Small intestine (tissue), 7 donors: Measurements from ENCODE around the gene SDCCAG8. TPM values are rescaled to one million over a fixed set of nuclear protein-coding genes. Genes with fewer than 3 reads are reported as not detected.
A peak's percentile ranks its signal among the peaks of the same experiment; 100 is the strongest.

Source experiments
- DNase-seq, 2 donors: peaks; one replicate each; pipeline versions ENCODE4 v3.0.0 to v3.0.0-alpha.2; 2013
- FAIRE-seq: peaks from 2 replicates; lab custom pipeline; 2012; peaks lifted over from hg19 to GRCh38; lab: Jason Lieb, UNC
- H3K27ac ChIP-seq, 3 donors: one replicate each; pipeline ENCODE4 v1.5.1; 2013; ENCODE audit warnings: low read length in 2 of 3, mild to moderate bottlenecking in 2 of 3, control low read depth in 1 of 3, inconsistent platforms in 1 of 3, low read depth in 1 of 3, moderate library complexity in 1 of 3
- H3K27me3 ChIP-seq, 3 donors: one replicate each; pipeline ENCODE4 v1.6.1; 2013; ENCODE audit warnings: low read length in 3 of 3, inconsistent platforms in 1 of 3; ENCODE audit not compliant: control insufficient read depth in 3 of 3, insufficient read depth in 3 of 3
- H3K36me3 ChIP-seq, 3 donors: one replicate each; pipeline ENCODE4 v1.6.1; 2013; ENCODE audit warnings: low read length in 3 of 3, inconsistent platforms in 1 of 3, low read depth in 1 of 3, mild to moderate bottlenecking in 1 of 3, moderate library complexity in 1 of 3; ENCODE audit not compliant: control insufficient read depth in 3 of 3, insufficient read depth in 2 of 3
- H3K4me1 ChIP-seq, 3 donors: one replicate each; pipeline ENCODE4 v1.6.1; 2013; ENCODE audit warnings: low read length in 2 of 3, inconsistent platforms in 1 of 3, low read depth in 1 of 3, mild to moderate bottlenecking in 1 of 3, moderate library complexity in 1 of 3; ENCODE audit not compliant: control insufficient read depth in 3 of 3, insufficient read depth in 2 of 3
- H3K4me3 ChIP-seq, 3 donors: one replicate each; pipeline ENCODE4 v1.5.1; 2013; ENCODE audit warnings: low read length in 3 of 3, control low read depth in 1 of 3, inconsistent platforms in 1 of 3, low read depth in 1 of 3, mild to moderate bottlenecking in 1 of 3, moderate library complexity in 1 of 3
- H3K9me3 ChIP-seq, 2 donors: one replicate each; pipeline ENCODE4 v1.6.1; 2013; ENCODE audit warnings: low read depth in 1 of 2, low read length in 1 of 2; ENCODE audit not compliant: control insufficient read depth in 2 of 2, insufficient read depth in 1 of 2
- WGBS, 3 donors: extraction: QIAGEN DNeasy Blood & Tissue Kit; methylation state at CpG; one replicate each; pipeline ENCODE4 v1.1.7; 2013; 5-methylcytosine and 5-hydroxymethylcytosine counted together
- polyA plus RNA-seq, 4 donors: library from polyadenylated mRNA; stranded (reverse) in 3 of 4; unstranded in 1 of 4; fragments of 200-250 nt in 3 of 4; fragments of 120-200 nt in 1 of 4; gene quantifications; one replicate each; pipeline versions ENCODE4 v1.2.1 to v1.2.3, GENCODE V29; 2013
- donor health status: healthy with polysubstance abuse.
- donor health status: control.
- donor health status: control.
- donor health status: Bipolar disorder and iron deficiency.
- donor health status: healthy.

SDCCAG8 gene
- polyA plus RNA-seq, 4 donors, result 19.2 to 32.2 (median 23.6) TPM

GRCh38 chr1:243528459-243529121 lies 272.7 kb downstream of the SDCCAG8 start:
- no peaks in the 10 kb centered on the region for H3K9me3 ChIP-seq
- H3K4me1 ChIP-seq, result no peaks in the 10 kb centered on the region
- 89 to 96% (median 95%) methylated on average over 2 of the region's 2 CpGs for WGBS, 3 donors
- DNase-seq, result no peak
- no peak overlapping the region for H3K4me3 ChIP-seq
- H3K27ac ChIP-seq, result no peak overlapping the region
- FAIRE-seq, result no peak
- no peaks in the 10 kb centered on the region for H3K36me3 ChIP-seq
- no peaks in the 10 kb centered on the region for H3K27me3 ChIP-seq

DNA sequence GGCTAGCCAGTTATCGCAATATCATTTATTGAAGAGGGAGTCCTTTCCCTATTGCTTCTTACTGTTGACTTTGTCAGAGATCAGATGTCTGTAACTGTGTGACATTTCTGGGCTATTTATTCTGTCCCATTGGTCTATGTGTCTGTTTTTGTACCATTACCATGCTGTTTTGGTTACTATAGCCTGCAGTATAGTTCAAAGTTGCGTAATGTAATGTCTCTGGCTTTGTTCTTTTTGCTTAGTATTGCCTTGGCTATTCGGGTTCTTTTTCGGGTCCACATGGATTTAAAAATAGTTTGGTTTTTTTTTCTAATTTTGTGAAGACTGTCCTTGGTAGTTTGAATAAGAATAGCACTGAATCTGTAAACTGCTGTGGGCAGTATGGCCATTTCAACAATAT lies 273.7 kb downstream of the SDCCAG8 start:
- no peaks in the 10 kb centered on the region for H3K9me3 ChIP-seq
- no peak overlapping the region for H3K27ac ChIP-seq
- FAIRE-seq (no peak), DNase-seq (no peak)
- H3K36me3 ChIP-seq, result no peaks in the 10 kb centered on the region
- WGBS, 3 donors, result 81 to 91% (median 91%) methylated on average over 4 of the region's 4 CpGs
- H3K4me3 ChIP-seq, result no peak overlapping the region
- no peaks in the 10 kb centered on the region for H3K4me1 ChIP-seq
- H3K27me3 ChIP-seq, result no peaks in the 10 kb centered on the region

DNA sequence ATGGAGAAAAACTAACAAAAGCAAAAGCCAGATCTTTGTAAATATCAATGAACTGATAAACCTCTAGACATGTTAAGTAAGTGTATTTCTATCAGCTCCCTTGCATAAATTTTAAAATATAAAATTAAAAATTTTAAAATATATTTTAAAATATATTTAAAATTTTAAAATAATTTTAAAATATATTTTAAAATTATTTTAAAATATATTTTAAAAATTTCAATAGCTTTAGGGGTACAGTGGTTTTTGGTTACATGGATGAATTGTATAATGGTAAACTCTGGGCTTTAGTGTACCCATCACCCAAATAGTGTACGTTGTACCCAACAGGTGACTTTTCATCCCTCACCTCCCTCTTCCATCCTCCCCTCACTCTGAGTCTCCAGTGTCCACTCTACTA lies 279.2 kb downstream of the SDCCAG8 start:
- Histone ChIP-seq H3K4me1 (no peaks in the 10 kb centered on the region), H3K36me3 (no peaks in the 10 kb centered on the region), H3K27me3 (no peaks in the 10 kb centered on the region), H3K27ac (no peak overlapping the region), H3K9me3 (no peaks in the 10 kb centered on the region), H3K4me3 (no peak overlapping the region)
- DNase-seq, result no peak
- WGBS, 3 donors, result 89 to 96% (median 96%) methylated on average over 1 of the region's 1 CpG
- peak; percentile 86 for FAIRE-seq

- no peaks in the 10 kb centered on the region for H3K27me3 ChIP-seq
- H3K9me3 ChIP-seq, result no peaks in the 10 kb centered on the region
- no peaks in the 10 kb centered on the region for H3K36me3 ChIP-seq
- FAIRE-seq (no peak), DNase-seq (no peak)
- H3K4me1 ChIP-seq, result no peaks in the 10 kb centered on the region
- H3K4me3 ChIP-seq, result no peak overlapping the region
- no peak overlapping the region for H3K27ac ChIP-seq
Observed at GRCh38 chr1:243539636-243540035, 283.8 kb downstream of the SDCCAG8 start.

DNA sequence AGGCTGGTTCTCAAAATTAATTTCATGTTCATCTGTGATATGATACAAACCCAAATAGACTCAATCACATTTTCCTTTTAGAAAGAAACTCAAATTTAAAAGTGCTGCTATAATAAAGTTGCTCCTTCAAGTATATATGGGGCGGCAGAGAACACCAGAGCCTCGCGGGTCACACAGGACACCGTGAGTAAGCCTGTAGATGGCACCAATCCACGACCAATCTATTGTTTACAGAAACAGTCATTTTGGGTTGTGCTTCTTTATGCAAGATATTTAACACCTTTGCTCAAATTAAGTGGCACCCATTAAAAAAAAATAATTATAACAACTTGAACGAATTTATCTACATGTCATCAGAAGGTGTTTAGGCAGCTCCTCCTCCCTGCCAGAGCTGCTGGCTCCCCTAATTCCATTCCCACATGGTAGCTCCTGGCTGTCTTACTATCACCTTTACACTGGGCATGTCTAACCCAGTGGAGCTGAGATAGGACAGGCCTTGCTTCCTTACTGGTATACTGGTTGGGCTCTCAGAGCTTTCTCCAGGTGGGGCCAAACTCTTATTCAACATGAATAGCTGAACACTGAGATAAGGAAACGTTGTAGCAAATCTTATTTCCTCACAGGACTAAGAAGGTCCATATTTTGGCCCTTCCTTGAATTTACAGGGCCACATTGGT lies 287.0 kb downstream of the SDCCAG8 start:
- no peak for FAIRE-seq
- no peaks in the 10 kb centered on the region for H3K4me1 ChIP-seq
- WGBS, 3 donors, result 56 to 67% (median 65%) methylated on average over 7 of the region's 7 CpGs
- DNase-seq, result no peak
- no peaks in the 10 kb centered on the region for H3K27me3 ChIP-seq
- no peak overlapping the region for H3K27ac ChIP-seq
- H3K9me3 ChIP-seq, result no peaks in the 10 kb centered on the region
- H3K36me3 ChIP-seq, result peaks cover 0 to 1% (median 0%) of the 10 kb centered on the region in 3 donors
- H3K4me3 ChIP-seq, result no peak overlapping the region

GRCh38 chr1:243543501-243543900 lies 287.7 kb downstream of the SDCCAG8 start:
- Histone ChIP-seq H3K27ac (no peak overlapping the region), H3K9me3 (no peaks in the 10 kb centered on the region), H3K4me3 (no peak overlapping the region), H3K36me3 (peaks cover 0 to 2% (median 0%) of the 10 kb centered on the region in 3 donors), H3K27me3 (no peaks in the 10 kb centered on the region), H3K4me1 (no peaks in the 10 kb centered on the region)
- DNase-seq, result no peak
- WGBS, 3 donors, result 50 to 79% (median 73%) methylated on average over 2 of the region's 2 CpGs
- no peak for FAIRE-seq

GRCh38 chr1:243546457-243546856 lies 290.6 kb downstream of the SDCCAG8 start:
- FAIRE-seq (no peak), DNase-seq (no peak)
- H3K4me3 ChIP-seq, result no peak overlapping the region
- no peaks in the 10 kb centered on the region for H3K4me1 ChIP-seq
- no peaks in the 10 kb centered on the region for H3K27me3 ChIP-seq
- WGBS, 3 donors, result 0% methylated on average over 1 of the region's 1 CpG
- no peaks in the 10 kb centered on the region for H3K9me3 ChIP-seq
- peaks cover 0 to 2% (median 0%) of the 10 kb centered on the region in 3 donors for H3K36me3 ChIP-seq
- H3K27ac ChIP-seq, result no peak overlapping the region

DNA sequence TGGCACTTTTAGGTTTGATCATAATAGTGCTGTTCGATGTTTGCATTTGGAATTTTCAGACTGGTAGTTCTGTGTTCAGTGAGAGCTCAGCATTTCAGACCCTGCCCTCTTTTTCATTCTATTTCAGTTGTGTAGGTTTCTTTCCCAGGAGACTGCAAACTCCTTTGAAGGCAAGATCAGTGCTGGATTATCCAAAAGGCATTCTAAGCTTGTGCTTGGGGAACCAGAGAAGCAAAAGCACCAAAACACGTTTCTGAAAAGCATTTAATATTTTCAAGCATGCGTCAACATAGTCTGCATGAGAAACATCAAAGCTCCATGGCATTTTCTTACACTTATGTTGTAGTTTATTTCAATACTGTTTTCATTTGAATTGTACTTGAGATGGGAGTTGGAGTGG lies 292.1 kb downstream of the SDCCAG8 start:
- FAIRE-seq (no peak), DNase-seq (no peak)
- Histone ChIP-seq H3K4me1 (no peaks in the 10 kb centered on the region), H3K4me3 (no peak overlapping the region), H3K27me3 (no peaks in the 10 kb centered on the region), H3K36me3 (peaks cover 0 to 2% (median 0%) of the 10 kb centered on the region in 3 donors), H3K9me3 (no peaks in the 10 kb centered on the region), H3K27ac (no peak overlapping the region)
- WGBS, 3 donors, result 89 to 91% (median 90%) methylated on average over 3 of the region's 3 CpGs
